ENCODE results near the gene PEX10.
"Not testable (repeated sequence)": the region's sequence is repeated elsewhere in the genome, so short reads cannot be mapped to it uniquely, and the experiment has no call there.

PEX10 gene

GRCh38 chr1:2442661-2443060 lies 30.3 kb upstream of the PEX10 start:
- DNase-seq = no peak

- no peak for DNase-seq
Measured at GRCh38 chr1:2441746-2442145, 29.4 kb upstream of the PEX10 start.

- DNase-seq = not testable (repeated sequence)
Measured at GRCh38 chr1:2440346-2440745, 28.0 kb upstream of the PEX10 start.

- DNase-seq = no peak
Measured at GRCh38 chr1:2439369-2439768, 27.0 kb upstream of the PEX10 start.

- no peak for DNase-seq
Measured at GRCh38 chr1:2438641-2439040, 26.3 kb upstream of the PEX10 start.

GRCh38 chr1:2438038-2438437 lies 25.7 kb upstream of the PEX10 start:
- no peak for DNase-seq

GRCh38 chr1:2437617-2438016 lies 25.3 kb upstream of the PEX10 start:
- no peak for DNase-seq

GRCh38 chr1:2436876-2437275 lies 24.5 kb upstream of the PEX10 start:
- DNase-seq = no peak

- DNase-seq = no peak
Measured at GRCh38 chr1:2435746-2436355, 23.5 kb upstream of the PEX10 start.

- no peak for DNase-seq
Measured at GRCh38 chr1:2435091-2435490, 22.7 kb upstream of the PEX10 start.

GRCh38 chr1:2433936-2434655 lies 21.7 kb upstream of the PEX10 start:
- no peak for DNase-seq

- no peak for DNase-seq
Measured at GRCh38 chr1:2433196-2433595, 20.8 kb upstream of the PEX10 start.

GRCh38 chr1:2432441-2432844 lies 20.1 kb upstream of the PEX10 start:
- no peak for DNase-seq

GRCh38 chr1:2431518-2431917 lies 19.2 kb upstream of the PEX10 start:
- DNase-seq = no peak

- no peak for DNase-seq
Measured at GRCh38 chr1:2431103-2431502, 18.7 kb upstream of the PEX10 start.

- no peak for DNase-seq
Measured at GRCh38 chr1:2430592-2430973, 18.2 kb upstream of the PEX10 start.

- DNase-seq = no peak
Measured at GRCh38 chr1:2429780-2430591, 17.6 kb upstream of the PEX10 start.

- DNase-seq = no peak
Measured at GRCh38 chr1:2428490-2428889, 16.1 kb upstream of the PEX10 start.

- no peak for DNase-seq
Measured at GRCh38 chr1:2427976-2428375, 15.6 kb upstream of the PEX10 start.

- no peak for DNase-seq
Measured at GRCh38 chr1:2427051-2427450, 14.7 kb upstream of the PEX10 start.

- no peak for DNase-seq
Measured at GRCh38 chr1:2426540-2426939, 14.2 kb upstream of the PEX10 start.

- DNase-seq = no peak
Measured at GRCh38 chr1:2425892-2426291, 13.5 kb upstream of the PEX10 start.

GRCh38 chr1:2422523-2422922 lies 10.2 kb upstream of the PEX10 start:
- DNase-seq = no peak

- no peak for DNase-seq
Measured at GRCh38 chr1:2419416-2419815, 7.1 kb upstream of the PEX10 start.
